NOMO-1 treated with DMSO at 0.1 percent for 48 hours (cell line): ENCODE data around the gene SLC25A21.
"Not testable (repeated sequence)": the region's sequence is repeated elsewhere in the genome, so short reads cannot be mapped to it uniquely, and the experiment has no call there.

Experiments used
- DNase-seq: peaks from one replicate; lab custom pipeline; 2025; ENCODE audit not compliant: unreplicated experiment; lab: John Stamatoyannopoulos, UW

The SLC25A21 gene

DNA sequence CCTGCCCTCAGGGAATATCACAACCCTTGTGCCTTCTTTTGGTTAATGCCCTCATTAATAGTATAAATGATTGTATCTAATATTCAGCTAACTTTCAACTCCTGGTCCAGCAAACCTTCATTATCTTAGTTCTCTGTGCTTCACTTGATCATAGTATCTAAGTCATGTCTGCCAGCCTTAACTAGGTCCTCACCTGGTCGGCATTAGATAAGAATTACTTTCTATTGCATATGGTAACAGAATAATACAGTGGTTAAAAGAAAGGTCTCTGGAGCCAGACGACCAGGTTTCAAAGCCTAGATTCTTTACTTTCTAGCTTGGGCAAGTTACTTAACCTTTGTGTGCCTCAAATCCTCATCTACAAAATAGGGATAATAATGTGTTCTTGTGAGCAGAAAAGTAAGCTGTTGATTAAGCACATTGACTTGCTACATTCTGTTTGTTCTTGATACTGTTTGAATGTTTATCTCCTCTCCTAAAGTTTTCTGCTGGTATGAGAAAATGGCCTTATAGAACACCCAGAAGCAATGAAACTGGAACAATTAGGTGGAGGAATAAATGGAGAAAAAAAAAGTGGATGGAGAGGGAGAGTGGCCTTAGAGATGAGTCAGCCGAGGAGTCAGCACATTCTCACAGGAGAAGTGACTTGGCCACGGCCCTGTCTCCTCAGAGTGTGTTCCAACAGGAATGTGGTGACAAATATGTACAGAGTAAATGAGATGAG is 176.1 kb downstream of the SLC25A21 start:
- no peak for DNase-seq

DNA sequence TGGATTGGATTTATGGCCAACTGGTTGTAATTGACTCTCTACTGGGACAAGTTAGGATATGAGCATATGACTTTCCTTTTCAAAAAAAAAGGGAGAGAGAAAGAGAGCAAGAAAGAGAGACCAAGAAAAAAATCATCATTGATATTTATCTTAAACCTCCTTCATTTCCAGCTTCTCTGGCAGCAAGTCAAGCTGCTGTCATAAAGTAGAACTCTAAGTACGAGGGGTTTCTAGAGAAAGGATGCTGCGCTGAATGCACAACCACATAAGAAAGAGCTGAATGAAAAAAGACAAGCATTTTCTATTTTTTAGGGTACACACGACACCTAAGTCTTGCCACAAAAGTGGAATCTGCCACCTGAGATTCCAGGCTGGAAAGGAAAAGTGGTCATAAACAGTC is 182.6 kb downstream of the SLC25A21 start:
- no peak for DNase-seq

- no peak for DNase-seq
These were observed 183.4 kb downstream of the SLC25A21 start for GRCh38 chr14:36988989-36989388.

DNA sequence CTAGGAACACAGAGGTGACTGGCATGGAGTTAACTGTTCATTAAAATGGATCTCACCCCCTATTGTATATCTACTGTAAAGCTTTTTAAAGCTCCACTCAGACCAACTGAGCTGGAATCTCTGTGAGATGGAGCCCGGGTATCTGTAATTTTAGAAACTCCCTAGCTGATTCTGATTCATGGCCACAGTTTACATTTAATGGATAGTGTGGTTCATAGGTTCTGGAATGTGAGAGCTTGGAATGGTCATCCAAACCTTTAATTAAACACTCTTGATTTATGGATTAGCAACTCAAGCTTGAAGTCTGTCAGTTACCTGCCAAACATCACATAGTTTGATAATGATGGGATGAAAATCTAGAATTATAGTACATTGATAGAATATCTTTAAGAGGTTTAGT is 183.8 kb downstream of the SLC25A21 start:
- no peak for DNase-seq

GRCh38 chr14:36986407-36986806 is 186.0 kb downstream of the SLC25A21 start:
- DNase-seq: no peak

GRCh38 chr14:36981832-36982529 is 190.4 kb downstream of the SLC25A21 start:
- DNase-seq: no peak

- DNase-seq: not testable (repeated sequence)
These were observed 192.0 kb downstream of the SLC25A21 start for GRCh38 chr14:36980413-36980812.

DNA sequence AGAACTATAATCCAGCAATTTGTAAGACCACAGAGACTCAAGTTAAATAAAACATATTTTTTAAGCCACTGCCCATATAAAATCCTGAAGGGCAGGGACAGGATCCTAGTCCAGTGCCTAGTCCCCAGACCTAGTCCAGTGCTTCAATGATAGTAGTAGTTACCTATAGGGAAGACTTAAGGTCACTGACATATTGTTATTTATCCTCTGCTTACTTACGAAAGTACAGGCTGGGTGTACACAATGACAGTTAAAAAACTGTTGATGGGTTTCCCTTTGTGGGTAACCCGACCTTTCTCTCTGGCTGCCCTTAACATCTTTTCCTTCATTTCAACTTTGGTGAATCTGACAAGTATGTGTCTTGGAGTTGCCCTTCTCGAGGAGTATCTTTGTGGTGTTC is 192.5 kb downstream of the SLC25A21 start:
- no peak for DNase-seq

GRCh38 chr14:36976571-36977023 is 195.8 kb downstream of the SLC25A21 start:
- no peak for DNase-seq

- no peak for DNase-seq
These were observed 196.6 kb downstream of the SLC25A21 start for GRCh38 chr14:36975834-36976233.

DNA sequence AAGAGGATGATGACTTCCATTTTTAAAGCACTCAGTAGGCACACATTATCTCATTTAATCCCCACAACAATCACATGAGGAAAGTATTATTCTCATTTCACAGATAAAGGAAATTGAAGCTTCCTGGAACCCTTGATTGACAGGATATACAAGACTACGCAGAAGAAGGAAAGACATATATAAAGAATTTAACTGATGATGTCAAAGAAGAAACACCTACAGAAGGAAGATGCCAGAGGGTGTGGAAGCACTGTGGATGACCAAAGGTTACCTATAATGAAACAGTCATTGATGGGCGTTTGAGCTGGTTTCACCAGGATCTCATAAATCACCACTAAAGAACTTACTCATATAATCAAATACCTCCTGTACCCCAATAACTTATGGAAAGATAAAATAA is 197.4 kb downstream of the SLC25A21 start:
- DNase-seq: no peak

- DNase-seq: no peak
These were observed 198.5 kb downstream of the SLC25A21 start for GRCh38 chr14:36973806-36974442.

DNA sequence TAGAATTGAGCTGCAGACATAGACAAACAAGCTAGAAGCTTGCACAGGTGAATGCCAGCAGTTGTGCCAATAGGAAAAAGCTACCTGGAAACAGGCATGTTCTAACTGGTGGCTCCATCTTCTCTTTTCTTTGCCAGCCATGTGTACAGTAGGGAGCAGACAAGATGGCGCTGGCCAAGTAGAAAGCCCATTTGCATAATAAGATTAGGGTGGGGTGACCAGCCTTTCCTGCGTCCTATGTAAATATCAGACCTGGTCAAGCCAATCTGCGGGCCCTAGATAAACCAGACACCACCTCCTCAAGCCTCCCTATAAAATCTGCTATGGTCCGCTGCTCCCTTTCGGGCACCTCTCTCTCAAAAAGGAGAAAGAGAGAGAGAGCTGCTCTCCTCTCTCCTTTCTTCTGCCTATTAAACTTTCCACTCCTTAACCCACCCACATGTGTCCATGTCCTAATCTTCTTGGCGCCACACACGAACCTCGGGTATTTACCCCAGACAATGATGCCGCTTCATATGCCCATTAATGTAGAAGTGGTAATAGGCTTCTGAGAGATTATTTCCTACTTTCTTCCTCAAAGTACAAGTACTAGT is 201.0 kb downstream of the SLC25A21 start:
- no peak for DNase-seq

DNA sequence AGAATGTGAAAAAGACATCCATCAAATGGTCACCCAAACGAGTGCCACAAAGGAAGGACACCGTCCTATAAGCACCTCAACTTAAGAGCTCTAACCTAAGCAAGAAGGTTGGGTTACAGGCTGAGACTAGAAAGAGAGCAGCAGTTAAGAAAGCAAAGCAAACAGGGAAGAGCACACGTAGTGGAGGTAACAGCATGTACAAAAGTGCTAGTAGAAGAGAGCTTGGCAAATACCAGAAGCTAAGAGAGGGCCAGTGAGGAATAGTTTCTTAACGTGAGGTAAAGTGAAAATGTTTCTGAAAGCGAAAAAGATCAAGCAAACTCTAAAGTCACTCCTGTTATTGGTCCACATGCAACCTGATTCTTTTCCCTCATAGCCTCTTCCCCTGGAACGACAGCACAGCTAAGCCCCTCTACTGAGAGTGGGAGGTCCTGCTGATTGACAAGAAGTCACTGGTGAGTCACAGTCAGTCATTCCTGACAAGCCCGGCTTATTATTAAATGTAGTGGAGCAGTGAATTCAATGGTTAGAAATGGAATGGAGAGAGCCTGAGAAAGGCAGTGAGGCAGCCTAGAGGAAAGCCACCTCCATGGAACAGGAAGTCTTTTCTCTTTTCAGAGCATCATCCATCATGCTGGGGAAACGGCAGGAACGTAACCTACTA is 204.4 kb downstream of the SLC25A21 start:
- no peak for DNase-seq

DNA sequence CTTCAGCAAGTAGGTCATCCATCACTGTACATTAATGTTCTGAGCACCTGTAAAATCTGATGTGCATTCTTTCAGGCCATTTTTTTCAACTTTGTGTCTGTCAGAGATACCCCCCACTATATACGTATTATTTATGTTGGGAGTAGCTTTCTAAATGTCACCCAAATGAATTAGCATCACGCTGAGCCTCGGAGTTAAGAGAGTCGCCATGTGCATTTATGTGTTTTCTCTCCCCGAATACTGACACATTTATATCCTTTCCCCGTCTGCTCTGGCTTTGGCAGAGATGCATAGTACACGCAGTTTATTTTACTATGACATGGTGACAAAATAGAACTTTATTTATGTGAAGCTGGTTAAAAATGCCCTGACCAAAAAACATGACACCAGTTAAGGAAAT is 216.4 kb downstream of the SLC25A21 start:
- no peak for DNase-seq

GRCh38 chr14:36955376-36955775 is 217.0 kb downstream of the SLC25A21 start:
- no peak for DNase-seq

GRCh38 chr14:36952689-36953088 is 219.7 kb downstream of the SLC25A21 start:
- DNase-seq: no peak

DNA sequence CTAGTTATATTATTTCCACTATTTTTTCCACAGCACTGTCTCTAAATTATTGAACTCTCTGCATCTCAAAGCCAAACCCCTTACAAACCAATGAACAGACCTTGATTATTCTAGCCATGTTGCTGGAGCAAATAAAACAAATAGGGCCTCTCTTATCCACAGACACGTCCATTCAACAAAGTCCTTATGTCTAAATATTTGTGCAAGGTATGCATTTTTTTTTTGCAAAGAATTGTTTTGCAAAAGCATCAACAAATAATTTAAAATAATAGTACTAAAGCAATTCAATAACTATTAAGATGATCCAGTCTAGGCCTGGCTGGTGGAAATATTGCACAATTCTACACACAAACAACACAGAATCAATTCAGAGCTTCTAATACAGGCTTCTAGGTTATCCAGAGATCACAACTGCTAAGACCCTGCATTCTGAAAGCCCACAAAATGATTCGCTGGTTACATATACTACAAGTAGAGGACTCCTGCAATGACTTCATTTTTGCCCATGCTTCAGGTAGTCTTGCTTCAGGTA is 221.0 kb downstream of the SLC25A21 start:
- no peak for DNase-seq

- DNase-seq: no peak
These were observed 221.6 kb downstream of the SLC25A21 start for GRCh38 chr14:36950812-36951211.

- no peak for DNase-seq
These were observed 223.0 kb downstream of the SLC25A21 start for GRCh38 chr14:36949371-36949770.
